HPDE6-E6E7 (cell line): ENCODE measurements around the gene SLC22A23.

Experiments used
- DNase-seq: peaks from one replicate; pipeline ENCODE4 v3.0.0; 2011; ENCODE audit warnings: missing footprints; ENCODE audit errors: extremely low spot score

SLC22A23 gene

DNA sequence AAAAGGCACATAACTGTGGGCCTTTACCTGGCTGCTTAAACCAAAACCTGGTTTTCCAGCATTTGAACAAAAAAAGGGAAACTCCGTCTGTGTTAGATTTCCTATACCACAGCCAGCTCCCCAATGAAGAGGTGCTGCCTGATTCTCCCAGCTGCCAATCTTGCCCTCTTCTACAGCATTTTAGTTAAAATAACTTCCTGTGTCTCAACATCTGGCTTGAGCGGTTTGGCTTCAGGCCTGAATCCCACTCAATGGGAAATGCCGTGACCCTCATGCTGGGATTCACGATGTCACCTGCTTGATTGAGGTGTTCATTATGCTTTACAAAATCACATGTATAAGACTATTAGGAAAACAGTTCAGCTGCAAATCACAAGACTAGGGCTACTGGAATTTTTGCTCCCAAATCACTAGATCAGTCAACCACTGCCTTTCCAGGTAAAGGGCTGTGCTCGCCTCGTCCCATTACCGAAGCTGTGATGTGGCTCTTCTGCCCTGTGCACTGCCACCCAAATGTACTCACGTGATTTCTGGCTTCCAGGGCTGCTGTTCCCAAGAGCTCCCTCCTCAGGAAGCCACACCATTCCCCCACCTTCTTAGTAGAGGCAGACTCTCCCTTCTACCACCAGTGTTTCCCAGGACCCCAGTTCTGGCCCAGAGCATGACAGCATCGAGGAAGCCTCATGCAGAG is 103.5 kb downstream of the SLC22A23 start:
- no peak for DNase-seq

DNA sequence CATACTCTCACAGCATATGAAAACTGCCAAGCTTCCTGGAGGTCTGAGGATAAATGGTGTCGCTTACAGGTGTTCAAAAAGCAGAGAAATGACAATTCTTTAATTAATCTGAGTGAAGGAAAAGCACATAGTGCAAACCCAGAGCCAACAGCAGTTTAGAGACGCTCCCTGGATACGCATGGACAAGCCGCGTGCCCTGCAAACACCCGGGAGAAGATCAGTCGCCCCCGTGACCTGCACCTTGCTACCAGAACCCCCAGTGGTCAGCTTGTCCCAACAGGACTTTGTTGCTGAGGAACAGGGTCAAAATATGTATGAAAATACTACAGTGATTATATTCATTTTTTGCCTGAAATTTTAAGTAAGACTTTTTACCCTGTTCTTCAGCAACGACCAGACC is 104.2 kb downstream of the SLC22A23 start:
- no peak for DNase-seq

DNA sequence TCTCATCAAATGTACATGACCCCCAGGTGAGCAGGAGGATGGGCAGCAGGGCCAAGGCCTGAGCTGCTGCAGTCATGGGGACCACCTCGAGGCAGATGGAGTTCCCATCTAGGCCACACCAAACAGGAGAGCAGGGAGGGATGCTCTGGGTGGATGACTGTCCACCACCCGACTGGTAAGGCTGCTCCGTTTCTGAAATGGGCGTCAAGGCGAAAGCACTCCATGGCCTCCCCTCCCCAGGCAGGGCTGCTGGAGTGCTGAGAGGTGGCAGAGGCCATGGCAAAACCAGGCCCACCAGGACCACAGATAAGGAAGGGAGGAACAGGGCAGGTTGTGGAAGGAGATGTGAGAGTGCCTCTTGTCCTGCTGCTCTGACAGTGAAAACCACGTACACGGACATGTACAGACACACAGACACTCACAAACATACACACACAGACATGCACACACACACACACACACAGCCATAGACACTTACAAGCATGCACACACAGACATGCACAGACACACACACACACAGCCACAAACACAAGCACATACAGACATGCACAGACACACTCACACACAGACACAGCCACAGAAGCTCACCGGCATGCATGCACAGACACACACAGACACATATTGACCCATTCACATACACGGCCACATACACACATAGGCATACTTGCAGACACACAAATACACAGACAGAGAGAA is 104.9 kb downstream of the SLC22A23 start:
- no peak for DNase-seq

DNA sequence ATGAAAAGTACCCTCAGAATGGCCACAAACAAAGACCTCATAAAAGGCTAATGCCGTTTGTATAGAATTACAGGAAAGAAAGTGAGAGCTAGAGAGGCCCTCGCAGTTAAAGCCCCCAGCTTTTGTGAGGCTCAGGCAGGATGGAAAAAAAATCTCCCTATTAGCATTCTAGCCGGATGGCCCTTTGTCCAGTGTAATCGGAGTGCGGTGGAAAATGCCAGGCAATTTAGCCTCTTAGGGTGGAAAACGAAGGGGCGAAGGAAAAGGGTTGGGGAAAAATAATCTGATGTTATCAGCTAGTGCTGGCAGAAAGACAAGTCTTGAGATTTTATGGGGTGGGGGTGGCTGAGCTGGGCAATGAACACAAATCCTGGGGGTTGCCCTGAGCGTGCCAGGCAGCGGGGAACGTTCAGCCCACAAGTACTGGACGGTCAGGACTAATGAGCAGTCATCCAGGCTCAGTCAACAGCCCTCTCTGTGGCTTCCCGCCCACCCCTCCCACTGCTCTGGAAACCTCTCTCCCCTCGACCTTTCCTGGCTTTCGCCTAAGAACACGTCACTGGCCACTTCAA is 105.7 kb downstream of the SLC22A23 start:
- no peak for DNase-seq

DNA sequence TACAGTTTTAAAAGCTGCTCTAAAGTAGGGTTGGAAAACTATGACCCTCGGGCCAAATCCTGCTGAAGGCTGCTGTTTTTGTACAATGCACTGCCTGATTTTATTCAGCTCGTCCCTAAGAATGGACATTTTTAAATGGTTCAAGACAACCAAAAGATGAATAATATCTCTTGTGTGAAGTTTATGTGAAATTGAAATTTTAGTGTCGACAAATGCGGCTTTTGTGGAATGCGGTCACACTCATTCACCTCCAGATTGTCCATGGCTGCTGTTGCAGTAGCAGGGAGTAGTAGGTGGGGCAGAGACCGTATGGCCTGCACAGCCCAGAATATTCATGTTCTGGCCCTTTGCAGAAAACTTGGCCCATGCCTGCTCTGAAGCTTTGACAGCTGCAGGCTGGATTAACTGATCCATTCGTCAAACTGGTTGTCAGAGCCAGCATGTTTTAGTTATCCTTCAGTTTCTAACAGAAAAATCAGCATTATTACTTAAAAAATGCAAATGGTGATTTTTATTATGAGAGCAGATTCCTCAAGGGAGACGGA is 106.5 kb downstream of the SLC22A23 start:
- DNase-seq, result no peak

DNA sequence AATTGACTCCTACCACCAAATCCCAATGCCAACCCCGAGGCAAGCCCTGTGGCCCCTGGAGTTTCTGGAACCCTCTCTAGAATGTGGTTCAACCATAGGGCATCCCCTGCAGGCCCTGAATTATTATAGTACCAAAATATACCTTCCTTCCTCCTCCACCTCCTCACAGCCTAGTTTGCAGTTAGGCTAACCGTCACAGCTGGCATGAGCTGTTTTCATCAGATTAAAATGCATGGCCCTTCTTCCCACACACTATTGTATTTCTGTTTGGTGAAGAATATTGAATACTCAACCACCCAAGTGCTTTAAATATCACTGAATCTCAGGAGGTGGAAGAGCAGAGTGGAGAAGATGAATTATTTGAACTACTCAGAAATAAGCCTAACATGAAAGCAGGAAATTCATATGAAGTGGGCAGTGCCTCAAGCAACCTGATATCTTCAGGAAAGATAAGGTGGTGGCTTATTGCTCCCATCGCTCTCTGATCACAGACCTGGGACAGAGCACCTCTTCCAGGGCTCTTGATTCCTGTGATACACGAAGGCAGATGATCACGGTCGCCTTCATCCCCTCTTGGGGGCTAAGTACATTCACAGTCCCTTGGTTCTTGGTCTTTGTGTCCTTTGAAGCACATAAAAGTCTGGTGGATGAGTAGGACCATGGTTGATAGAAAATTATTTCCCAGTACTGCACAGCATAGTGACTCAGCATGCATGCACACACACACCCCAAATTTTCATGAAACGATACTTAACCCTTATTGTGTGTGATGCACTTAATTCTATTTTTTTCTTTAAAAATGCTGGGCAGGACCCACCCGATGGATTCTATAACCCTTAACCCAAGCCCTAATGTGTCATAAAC is 107.2 kb downstream of the SLC22A23 start:
- DNase-seq, result no peak

DNA sequence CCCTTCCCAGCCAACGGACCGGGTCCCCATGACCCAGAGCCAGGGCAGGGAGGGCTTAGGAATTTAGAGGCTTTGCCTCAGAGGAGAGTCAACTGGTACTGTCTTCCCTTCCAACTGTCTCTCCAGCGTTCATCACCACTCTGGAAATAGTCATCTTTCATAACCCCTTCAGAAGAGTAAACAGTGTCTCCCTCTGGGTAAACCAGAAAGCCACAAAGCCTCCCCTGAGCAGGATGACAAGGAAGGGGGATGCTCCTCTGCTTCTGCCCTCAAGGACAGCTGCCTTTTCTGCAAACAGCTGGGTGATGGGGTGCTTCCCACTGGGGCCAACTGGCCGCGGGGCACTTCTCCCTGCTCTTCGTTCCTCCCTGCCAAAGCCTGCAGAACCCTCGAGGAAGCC is 108.0 kb downstream of the SLC22A23 start:
- DNase-seq, result no peak

DNA sequence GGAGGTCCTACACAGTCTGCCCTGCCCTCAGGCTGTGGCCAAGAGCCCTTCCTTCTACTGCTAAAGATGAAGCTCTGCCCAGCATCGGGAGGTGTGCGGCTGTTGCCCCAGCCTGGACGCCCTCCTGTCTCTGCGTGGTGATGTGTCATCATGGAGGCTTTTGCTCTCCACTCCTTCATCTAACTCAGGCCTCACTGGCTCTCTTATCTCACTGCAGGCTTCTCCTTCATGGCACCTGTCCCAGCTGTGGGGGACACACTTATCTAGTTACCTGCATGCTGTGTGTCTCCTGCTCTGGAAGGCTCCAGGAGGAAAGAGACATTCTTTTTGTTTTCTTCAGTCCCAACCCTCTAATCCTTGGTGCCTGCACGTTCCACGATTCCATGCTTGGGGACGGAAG is 109.0 kb downstream of the SLC22A23 start:
- no peak for DNase-seq

DNA sequence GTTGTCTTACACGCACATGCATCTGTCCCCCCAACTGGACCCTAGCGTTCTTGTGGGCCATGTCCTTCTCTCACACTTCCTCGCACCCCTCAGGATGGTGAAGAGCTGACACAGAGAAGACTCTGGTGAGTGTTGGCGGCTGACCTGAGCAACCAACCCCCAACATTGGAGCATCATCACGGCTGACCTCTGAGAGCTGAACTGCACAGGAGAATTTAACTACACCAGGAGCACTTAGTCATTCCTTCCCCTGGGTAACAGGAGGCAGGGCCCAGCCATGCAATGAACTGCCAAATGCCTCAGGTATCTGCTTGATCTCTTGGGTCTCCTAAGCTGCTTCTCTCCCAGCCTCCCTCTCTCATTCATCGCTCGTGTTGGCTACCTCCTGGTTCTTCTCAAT is 109.6 kb downstream of the SLC22A23 start:
- no peak for DNase-seq

DNA sequence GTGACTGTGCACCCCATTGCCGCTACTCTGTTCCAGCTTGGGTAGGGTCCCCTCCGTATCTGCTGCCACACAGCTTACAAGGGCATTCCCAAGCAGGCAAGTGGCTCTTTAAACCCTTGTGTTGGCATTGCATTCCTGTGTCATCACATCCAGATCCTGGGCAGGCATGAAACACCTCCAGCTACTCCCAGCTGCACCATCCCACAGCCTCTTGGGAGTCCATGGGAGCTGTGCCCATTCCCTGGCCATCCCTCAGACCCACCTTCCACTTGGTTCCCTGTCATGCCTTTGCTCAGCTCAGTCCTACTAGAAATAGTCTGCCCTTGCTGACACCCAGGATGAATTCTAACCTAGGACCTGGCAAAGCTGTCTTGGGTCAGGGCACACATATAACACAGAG is 110.4 kb downstream of the SLC22A23 start:
- DNase-seq, result no peak

DNA sequence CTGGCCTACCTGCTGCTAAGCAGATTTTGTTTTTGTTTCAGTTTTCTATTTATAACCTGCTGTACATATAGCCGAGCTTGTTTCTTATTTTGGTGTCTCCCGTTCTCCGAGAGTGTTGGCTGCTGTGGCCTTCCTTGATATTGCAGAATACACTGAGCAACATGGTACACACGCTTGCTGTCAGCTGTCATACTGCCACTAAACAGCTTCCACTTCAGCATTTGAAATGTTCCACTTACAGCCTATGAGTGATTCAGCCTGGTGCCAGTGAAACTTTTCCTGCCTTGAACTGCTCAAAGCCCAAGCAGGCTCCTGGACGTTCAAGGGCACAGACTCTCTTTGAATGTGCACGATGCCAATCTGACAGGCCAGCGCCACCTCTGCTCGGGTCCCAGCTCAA is 111.0 kb downstream of the SLC22A23 start:
- DNase-seq, result no peak

DNA sequence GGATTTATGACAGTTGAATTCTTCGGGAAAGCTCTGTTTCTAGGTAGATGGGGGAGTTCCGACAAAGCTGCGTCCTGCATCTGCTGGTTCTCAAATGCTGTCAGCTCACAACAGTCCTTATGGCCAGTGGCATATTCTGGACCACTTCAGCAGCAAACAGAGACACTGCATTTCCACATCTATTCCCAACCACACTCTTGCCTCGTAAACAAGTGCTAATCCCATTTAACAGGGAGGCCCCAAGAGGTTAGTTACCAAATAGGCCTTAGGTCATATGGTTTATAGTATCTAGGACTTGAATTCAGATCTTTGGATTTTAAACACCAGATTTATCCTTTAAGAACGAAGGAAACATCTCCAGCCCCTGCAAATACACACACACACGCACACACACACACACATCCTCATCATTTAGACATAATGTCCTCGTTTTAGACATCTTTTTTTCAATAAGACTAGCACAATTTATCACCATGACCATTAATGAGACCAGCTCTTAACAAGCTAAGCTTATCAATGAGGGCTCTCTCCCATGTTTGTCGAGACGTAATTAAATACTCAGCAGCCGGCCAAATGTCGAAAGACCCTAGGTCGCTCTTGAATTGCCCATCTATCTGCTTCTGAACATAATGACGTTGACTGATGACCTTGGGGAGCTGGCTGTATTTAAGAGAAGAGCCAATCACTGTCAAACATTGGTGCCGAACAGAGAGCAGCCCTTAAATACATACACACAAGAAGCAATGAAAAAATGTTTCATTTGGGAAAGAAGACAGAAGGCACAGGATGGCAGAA is 113.6 kb downstream of the SLC22A23 start:
- no peak for DNase-seq

DNA sequence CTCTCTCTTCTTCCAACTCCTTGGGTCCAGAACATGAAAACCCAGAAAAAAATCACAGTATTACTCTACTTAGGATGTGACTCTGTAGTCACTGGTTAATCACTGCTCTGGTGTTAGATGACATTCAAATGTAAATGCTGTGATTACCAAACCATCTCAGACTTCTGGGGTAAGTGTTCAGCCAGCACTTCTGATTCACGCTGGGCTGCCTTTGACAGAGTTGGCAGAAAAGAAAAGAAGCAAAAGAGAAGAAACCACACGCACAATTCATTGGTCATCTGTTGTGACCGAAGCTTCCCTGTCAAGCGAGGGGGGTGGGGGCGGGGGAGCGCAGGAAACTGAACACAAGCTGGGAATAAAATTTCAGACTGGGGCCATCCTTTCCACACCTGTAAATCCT is 115.4 kb downstream of the SLC22A23 start:
- DNase-seq, result no peak

DNA sequence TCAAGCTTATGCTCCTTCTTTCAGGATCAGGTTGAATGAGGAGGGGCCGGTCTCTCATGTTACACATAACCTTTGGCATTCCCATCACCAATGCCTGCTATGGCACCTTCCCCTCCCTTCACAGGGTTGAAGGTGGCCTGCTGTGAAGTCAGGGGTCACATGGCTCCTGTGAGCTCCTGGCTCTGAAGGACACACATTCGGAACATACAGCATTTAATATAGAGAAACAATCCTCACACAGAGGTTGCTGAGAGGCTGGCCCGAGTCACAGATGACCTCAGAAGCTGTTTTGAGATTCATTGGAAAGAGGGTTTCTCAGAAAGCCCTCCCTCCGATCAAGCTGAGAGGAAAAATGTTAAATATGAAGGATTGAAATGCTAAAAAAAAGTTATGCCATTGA is 116.0 kb downstream of the SLC22A23 start:
- no peak for DNase-seq

DNA sequence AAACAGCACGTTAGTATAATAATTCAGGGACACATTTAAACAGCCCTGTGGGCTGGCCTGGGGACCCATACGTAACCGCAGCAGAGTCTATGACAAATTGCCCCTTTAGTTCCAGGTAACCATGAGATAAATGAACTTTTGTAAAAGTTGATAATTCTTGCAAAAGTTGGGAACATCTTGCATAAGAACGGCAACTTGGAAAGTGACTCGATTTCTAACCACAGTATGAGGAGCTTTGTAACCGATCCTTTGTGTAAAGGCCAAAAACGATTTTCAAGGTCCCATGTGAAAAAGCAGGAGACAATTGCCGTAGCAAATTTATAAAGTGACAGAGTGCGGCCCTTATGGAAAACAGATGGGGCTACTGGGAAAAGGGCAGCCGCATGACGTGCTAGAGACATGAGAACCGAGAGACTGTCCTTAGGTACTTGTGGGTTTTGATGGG is 116.5 kb downstream of the SLC22A23 start:
- DNase-seq, result no peak

DNA sequence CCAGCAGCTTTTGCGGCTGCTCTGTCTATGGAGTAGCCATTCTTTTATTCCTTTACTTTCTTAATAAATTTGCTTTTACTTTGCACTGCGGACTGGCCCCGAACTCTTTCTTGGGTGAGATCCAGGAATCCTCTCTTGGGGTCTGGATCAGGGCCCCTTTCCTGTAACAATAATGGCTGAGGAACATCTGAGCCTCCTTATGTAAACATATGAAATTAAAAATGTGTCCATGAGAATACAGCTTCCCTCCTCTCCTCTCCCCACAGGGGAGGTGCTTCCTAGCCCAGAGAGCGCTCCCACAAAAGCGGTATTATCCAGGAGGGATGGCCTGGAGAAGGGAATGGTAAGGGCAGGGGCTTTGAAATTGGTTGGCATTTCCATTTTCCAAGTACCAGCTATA is 117.0 kb downstream of the SLC22A23 start:
- no peak for DNase-seq

DNA sequence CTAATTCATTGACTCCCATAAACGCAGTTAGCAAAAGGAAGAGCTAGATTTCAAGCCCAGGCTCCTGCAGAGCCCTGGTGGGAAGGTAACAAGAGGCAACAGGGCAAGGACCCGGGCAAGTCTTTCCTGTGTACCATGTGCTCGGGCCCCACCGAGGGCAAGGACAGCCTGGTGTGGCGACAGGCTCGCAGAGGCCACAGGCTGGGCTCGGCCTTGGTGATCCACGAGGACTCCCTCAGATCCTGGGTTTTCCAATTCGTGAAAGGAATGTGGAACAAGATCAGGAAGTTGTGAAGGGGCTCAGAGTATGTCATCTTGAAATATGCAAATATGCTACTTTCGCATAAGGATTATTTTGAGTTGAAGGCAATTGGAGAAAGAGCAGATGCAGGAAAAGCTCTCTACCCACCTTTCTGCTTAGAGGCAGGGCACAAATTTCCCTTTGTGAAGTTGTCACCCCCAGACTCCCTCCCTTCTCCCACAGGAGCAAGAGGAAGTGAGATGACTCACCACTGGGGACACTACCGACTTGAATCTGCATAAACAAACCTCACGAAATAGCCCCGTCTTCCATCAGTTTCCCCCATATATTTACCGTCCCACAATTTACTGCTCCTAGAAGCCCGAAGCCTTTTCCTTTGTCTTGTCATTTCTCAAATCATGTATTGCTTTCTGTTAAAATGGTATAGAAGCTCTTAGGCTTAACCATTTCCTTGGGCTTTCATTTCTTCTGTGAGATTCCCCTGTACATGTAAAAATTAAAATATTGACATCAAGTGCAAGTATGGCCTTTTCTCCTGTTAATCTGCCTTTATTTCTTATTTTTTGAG is 119.1 kb downstream of the SLC22A23 start:
- DNase-seq, result no peak

DNA sequence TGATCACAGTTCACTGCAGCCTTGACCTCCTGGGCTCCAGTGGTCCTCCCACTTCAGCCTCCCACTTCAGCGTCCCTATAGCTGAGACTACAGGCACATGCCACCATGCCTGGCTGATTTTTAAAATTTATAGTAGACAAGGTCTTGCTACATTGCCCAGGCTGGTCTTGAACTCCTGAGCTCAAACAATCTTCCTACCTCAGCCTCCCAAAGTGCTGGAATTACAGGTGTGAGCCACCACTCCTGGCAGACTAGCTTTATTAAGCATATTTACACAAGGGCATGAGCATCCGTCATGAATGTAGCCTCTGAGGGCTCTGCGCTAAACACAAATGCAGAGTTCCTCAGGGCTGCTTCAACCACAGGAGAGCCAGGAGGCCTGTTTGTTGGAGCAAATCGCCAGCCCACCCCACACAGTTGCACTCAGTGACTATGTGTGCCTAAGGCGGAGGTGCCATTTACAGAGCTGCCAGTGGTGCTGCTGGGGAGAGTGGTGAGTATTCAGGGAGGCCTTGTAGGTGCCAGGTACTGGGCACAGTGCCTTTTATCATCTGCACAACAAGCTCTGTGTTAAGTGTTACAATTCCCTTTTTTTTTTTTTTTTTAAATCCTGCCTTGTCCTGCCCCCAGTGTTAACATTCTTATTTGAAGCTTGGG is 119.9 kb downstream of the SLC22A23 start:
- DNase-seq, result no peak

DNA sequence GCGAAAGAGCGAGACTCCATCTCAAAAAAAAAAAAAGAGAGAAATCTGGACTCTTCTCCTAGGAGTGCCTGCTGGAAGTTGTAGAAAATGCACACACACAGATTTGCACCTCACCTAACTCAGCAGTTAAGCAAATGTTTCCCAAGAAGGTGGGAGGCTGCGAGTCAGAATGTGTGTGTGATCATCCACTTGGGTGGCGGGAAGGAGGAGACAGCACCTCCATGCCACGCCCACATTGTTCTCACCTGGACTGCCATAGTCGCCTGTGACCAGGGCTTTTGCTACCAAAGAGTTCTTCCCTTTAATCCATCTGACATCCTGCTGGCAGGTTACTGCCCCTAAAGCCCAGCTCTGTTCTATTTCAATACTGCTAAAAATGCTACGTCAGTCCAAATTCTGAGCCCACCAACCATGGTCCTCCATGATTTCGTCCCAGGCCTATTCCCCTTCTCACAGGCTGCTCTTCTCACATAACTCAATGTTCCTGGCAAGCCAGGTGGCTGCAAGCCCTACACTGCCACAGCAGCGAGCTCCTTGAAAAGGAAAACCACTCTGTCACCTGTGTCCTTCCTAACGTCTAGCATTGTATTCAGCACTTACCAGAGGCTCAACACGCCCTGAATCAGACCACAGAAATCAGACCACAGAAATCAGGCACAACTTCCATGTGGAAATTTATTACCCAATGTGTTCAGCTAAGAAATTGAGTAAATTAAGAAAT is 120.6 kb downstream of the SLC22A23 start:
- DNase-seq, result no peak
